GM19351 (cell line): Measurements from ENCODE around the gene SVIL.
"Not testable (repeated sequence)": the region's sequence is repeated elsewhere in the genome, so short reads cannot be mapped to it uniquely, and the experiment has no call there.

Experiments
- ATAC-seq: cut with Tn5 transposase; IDR thresholded peaks from one replicate; pipeline ENCODE4 v1.9.1; 2021; ENCODE audit warnings: mild to moderate bottlenecking, moderate library complexity; ENCODE audit not compliant: unreplicated experiment

The SVIL gene

DNA sequence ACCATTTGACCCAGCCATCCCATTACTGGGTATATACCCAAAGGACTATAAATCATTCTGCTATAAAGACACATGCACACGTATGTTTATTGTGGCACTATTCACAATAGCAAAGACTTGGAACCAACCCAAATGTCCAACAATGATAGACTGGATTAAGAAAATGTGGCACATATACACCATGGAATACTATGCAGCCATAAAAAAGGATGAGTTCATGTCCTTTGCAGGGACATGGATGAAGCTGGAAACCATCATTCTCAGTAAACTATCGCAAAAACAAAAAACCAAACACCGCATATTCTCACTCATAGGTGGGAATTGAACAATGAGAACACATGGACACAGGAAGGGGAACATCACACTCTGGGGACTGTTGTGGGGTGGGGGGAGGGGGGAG lies 85.3 kb downstream of the SVIL start:
- ATAC-seq, result not testable (repeated sequence)

DNA sequence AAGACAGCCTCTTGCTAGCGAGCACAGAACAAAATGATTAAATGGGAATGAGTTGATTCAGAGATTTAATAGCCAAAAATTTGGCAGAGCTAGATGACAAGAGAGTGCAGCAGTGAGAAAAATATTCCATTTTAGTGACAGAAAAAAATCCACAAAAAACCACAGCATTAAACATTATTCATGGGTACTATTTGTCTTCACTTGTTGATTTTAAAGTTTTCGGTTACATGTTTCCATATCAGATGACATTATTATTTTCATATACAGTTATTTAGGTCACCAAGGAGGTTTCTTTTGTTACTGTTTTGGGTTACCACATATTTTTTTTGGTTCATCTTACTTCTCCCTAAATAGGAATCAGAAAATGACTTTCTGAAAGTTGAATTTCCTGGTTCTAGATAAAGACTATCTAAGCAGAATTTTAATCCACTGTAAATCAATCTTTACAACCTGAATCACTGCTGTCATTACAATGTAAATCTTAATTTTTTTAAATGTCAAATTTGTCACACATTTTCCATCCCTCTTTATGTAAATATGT lies 87.9 kb downstream of the SVIL start:
- ATAC-seq, result no peak

DNA sequence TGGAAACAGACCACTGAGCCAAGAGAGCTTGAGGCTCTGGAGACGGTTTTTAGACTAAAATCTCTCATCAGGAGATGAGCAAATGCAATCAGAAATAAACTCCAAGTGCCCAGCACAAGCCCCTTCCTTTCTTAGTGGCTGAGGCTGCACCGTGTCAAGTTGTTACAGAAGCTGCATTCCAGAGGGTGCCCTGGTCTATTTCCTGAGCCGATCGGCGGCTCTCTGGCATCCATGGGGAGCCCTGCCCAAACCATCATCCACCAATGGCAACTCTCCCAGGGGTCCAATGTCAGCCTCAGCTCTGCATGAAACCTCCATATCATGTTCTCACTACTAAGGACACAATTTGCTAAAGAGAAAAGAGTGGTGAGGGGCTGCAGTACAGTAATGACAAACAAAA lies 89.6 kb downstream of the SVIL start:
- no peak for ATAC-seq

DNA sequence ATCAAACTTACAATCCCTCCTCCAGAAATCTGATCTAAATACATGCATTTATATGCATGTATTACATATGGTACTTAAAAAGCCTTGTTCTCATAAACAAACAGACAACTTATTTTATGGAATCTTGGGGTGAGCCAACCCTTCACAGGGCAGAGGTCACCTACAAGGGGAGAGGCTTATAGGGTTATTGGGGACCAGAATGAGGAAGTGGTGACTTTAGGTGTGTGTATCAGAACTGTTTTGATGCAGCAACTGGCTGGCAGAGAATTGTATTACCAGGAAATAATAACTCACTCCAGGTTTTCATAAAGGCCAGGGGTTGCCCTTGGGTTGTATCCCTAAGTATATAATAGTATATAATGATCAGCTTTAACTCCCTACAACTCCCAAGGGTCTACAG lies 91.1 kb downstream of the SVIL start:
- ATAC-seq, result no peak

DNA sequence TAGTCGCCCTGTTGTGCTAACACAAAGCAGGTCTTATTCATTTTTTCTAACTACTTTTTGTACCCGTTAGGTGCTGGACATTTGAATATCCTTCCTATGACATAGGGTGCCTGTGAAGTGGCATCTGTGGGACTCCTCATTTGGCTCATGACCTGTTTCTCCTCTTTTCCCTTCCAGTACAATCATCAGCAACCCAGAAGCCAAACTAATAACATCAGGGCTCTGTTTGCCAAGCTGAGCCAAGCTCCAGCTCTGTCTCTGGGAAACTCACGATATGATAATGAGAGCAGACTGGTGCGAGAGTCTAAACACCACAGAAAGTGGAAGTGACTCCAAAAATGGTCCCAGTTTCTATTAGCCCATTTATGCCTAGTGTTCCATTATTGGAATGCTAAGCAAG lies 92.0 kb downstream of the SVIL start:
- ATAC-seq, result no peak

DNA sequence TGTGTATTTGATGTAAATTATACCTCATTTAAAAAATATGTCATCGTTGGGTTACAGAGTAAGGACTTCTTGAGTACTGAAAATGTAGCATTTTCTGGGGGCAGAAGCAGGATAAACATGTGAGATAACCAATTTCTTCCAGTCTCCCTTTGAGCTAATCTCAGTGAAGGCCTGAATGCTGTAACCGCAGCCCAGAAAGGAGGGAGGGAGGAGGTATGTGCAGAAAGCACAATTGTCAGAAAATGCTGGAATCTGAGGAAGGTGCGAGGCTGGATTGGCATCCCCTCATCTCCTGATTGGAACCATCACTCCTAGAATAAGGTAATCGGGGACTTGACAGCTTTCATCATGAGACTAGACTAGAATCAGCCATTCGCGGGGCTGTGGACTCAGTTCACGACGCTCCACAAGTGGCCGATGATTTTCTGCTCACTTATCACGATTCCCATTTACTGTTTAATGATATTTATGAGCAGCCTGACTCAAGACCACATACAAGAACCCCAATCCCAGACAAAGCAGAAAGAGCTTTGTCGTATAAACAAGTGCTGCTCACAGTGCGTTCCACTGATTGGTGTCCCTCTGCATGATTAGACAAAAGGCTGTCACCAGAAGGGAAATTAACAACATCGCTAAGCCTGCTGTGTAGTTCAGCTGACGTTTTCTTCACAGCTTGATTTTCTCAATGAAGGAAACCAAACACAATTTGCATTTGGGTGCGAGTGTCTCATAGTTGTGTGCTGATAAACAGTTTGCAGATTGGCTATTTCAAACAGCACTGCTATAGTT lies 93.2 kb downstream of the SVIL start:
- ATAC-seq, result no peak

DNA sequence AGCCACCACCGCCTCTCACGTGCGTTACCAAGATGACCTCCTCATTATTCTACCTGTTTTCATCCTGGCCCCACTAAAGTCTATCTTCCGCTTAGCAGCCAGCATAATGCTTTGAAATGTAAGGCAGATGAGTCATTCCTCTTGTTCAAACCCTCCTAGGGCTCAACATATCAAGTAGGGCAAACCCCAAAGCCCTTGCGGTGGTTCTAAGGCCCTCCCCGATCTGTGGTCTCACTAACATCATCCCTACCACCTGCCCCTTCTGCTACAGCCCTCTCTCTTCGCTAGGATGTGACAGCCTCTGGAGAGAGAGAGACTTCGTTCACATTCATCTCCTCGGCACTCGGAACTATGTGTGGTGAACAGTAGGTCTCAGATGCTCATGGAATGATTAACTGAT lies 94.8 kb downstream of the SVIL start:
- ATAC-seq, result no peak

DNA sequence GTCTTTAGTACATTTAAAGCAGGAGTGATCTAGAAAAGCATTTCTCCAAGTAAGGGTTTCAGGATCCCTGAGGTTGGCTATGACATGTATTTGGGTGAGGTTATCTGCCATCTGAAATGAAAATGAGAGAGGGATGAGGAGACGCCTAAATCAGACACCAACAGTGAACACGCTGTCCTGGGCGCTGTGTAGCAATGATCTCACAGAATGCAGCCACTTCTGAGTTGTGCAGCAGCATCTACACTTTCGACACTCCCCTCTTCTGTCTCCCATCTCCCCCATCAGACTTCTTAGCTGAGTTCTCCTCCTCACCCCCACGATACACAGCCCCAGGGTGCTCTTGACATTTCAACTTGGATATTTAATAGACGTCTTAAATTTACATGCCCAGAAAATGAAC lies 95.4 kb downstream of the SVIL start:
- ATAC-seq, result no peak

DNA sequence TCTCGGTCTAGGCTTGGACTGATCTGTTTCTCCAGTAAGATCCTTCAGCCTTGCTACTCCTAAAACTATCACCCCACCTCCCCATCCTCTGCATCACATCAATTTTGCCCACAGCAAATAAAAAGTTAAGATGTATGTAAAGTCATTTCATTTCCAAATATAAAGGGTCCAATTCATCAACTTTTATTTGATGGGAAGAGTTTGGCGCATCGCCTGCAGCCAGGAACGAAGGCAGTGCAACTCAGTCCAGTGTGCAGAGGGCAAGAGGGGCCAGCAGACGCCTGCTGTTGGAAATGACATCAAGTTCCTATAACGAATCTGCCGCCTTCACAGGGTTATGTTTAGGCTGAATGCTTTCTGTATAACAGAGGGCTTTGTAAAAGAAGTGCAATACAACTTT lies 97.0 kb downstream of the SVIL start:
- ATAC-seq, result no peak

DNA sequence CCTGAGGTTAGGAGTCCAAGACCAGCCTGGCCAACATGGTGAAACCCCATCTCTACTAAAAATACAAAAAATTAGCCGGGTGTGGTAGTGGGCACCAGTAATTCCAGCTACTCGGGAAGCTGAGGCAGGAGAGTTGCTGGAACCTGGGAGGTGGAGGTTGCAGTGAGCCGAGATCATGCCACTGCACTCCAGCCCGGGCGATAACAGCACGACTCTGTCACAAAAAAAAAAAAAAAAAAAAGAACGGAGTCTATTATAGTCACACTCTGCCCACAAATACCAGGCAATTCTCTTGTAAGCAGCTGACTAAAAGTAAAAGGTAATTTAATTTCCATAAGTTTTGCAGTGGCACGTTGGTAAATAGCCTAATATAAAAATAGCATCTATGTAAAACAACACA lies 98.1 kb downstream of the SVIL start:
- ATAC-seq, result not testable (repeated sequence)

DNA sequence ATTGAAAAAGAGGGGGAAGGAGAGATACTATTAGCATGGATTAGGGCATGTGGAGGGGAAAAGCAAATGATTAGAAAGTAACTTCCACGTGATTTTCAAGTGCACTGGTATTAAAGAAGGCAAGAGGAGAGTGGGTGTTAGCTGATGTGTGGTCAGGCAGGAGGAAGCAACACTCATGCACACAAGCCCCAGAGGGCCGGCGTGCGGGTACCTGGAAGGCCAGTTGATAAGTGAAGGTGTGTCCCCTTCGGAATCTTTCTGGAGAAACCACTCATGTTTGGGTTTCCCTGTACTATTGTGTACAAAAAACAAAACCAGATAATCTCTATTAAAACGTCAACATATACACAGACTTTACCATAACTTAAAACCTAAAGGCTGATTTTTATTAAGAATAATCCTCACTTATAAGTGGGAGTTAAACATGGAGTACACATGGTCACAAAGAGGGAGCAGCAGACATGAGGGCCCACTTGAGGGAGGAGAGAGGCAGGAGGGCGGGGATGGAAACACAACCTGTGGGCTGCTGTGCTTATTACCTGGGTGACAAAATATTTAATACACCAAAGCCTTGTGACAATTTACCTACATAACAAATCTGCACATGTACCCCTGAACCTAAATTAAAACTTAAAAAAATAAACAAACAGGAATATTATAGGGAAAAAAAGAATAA lies 98.9 kb downstream of the SVIL start:
- ATAC-seq, result no peak

DNA sequence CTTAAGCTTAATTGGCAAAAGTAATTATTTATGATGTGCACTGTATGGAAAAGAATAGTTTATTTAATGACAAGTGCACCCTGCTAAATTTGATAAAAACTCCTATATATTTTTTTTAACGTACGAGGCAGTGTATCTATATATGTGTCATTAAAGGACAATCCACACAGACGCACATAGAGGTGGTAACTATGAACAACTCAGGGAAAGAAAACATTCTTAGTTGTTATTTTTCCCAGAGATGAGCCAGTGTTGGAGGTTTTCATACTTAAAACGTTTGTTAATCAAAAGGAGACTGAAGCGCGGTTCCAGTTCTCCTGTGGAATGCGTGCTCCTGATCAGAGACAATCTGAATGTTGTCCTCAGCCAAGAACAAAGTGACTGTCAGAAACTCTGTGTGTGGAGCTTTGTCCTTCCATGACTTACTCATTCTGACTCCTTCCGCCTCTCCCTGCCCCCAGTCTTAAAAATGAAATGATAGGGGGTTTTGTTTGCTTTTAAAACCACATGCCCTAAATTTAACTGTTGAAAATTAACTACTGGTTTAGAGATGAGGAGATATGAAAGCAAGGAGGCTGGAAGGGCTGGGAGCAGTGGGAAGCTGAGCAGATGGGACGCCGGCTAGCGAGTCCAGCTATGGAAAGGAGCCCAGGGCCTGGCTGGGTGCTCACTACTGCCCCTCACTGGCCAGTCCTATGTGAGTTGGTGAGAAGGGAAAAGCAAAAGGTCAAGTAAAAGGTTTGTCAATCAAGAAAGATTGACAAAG lies 99.6 kb downstream of the SVIL start:
- ATAC-seq, result no peak

DNA sequence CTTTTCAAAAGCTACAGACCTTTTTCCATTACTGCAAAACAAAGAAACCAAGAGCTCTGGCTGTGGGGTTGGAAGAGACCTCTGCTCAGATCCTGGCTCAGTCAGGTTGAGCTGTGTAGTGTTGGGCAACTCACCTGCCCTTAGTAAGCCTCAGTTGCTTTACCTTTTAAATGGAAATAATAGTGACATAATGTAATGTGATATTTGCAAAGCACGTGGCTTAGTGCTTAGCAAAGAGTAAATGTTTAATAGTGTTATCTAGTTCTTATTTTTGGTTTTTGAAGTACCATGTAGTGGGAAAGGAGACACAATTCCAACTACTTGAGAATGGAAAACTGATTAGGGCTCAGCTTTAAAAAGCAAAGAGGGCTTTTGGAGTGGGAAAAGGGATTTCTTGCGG lies 100.2 kb downstream of the SVIL start:
- ATAC-seq, result no peak

DNA sequence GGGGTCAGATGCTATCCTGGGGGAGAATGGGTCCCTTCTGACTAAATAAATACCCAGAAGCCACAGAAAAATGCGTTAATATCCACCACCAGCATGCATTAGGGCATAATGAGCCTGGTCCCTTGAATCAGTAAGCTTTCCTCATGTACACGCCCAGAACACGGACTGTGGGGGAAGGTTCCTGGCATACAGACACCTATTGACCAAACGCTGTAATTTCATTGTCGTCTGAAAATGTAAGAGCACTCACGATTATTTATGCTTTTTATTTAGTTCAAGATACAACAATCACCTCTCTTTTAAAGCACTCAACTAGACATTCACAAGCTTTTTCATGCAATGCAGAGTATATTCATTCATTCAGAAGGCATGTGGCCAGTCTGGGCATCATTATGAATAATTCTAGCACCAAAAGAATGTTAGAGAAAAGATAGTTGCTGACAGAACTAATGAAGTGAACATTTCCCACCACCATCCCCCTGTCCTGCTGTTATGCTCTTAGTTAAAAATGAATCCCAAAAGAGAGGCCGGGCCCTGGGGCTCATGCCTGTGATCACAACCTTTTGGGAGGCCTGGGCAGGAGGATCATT lies 101.0 kb downstream of the SVIL start:
- no peak for ATAC-seq

DNA sequence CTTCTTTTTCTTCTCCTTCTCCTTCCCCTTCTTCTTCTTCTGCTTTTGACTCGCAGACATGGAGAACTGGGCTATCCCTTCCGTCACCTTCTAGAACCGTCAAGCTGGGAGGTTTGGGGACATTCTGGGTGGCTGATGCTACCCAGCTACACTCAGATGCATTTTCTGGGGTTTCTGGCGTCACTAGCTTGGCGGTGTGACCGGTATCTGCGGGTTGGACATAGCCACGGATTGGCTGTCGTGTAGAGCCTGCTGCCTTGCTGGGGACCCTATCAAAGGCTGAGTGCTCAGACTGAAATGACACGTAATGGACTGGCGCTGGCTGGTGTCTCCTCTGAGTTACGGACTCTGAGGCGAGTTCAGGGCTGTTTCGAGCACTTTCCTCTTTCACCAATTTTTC lies 101.7 kb downstream of the SVIL start:
- ATAC-seq, result no peak

DNA sequence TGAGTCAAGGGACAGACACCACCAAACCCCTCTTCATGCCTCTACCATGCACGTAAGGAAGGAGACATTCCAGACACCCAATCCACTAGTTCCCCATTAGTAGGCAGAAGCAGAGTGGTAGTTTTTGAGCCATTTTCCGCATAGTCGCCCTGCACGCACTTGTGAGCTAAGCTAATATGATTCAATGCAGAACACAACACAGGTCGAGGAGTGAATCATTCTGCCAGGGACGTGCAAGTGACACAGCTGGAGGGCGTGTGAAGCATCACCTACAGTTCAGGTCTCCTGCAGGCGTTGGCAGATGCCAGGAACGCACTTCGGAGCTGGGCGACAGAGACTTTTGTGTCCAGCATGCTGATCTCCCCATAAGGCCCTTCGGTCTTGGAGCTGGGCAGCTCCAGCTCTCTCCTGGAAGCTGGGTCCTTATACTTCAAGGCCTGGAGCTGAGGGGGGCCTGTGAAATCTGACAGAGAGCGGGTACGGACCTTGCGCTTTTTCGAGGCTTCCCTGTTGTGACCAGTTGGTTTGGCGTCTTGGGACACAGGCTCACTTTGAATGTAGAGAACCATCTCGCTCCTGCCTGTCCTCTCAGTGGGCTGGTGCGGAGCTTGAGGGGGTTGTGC lies 102.4 kb downstream of the SVIL start:
- ATAC-seq, result no peak

DNA sequence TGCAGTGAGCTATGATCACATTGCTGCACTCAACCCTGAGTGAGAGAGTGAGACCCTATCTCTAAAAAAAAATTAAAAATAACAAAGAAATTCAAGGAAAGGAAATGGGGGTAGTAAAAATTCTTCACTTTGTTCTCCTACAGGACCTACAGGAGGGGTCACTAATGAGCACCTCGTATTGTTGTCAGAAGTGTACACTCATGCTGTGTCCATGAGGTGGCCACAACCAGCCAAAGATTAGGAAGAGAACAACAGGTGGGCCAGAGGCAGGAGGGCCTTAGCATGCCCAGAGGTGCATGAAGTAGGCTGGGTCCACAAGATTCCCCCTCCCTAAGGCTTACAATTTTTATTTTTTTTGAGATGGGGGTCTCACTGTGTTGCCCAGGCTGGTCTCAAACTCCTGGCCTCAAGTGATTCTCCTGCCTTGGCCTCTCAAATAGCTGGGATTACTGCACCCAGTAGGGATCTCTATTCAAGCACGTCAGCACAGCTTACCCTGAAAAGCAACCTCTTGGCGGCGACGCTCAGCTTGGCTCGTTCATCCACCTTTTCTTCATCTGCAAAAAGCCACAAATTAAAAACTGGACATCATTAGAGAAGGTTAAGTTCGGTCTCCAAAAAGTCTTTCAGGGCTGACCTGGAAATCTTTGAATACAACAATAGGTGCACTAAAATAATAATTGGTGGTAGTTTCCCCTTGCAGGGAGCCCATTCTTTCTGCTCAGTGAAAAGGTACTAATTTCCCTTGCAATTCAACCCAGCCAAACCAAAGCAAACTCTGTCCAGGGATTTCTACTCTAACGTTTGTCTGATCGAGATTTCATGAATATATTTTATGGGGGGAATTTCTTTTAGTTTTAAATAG lies 104.4 kb downstream of the SVIL start:
- ATAC-seq, result no peak

DNA sequence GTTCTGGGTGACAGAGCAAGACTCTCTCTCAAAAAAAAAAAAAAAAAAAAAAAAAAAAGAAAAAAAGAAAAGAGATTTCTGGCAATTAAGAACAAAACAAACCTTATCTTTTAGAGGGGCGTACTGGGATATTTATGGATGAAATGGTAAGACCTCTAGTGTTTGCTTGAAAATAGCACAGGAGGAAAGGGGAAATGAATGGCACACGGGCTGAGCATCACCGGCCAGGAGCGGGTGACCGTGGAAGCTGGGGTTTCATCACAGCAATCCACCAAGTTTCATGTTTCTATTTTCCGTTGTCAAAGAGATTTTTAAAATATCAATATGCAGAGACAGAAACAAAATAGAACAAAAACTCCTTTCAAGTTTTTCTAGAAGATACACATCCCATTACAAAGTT lies 105.6 kb downstream of the SVIL start:
- ATAC-seq, result no peak

DNA sequence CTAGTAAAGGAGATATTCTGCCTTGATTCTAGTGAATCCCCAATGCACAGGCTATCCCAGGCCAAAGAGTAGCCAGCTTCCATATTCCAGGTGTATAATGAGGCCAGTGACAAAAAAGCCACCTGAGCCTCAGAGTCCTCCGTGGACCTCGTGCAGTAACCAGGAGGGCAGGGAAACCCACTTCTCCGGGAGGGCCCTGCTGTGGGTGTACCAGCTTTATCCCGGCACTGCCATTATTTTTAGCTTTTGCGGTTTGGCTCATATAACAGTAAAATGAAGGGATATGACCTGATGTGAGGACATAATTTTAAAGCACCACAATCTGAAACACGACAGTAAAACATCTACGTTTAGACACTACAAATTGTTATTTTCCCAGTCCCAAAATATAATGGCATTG lies 109.0 kb downstream of the SVIL start:
- no peak for ATAC-seq

DNA sequence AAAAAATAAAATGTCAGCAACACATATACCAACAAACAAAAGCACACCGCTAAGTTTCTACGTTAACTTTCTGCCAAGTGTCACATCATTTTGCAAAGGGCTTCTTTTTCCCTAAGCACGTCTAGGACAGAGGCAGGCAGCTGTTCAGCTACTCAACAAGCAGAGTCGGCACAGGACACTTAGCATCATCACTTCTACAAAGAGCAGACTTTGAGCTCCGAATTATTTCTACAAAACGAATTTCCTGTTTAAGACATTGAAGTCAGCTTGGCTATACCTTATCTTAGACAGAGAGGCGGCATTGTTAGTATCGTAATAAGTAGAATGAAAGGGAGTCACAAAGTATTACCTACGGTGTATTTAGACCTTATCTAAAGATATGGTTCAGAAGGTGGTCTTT lies 110.1 kb downstream of the SVIL start:
- ATAC-seq, result no peak
